Neuronal stem cell (in vitro differentiated cells): ENCODE measurements around the gene MTG2.

Source experiments
- DNase-seq: peaks from one replicate; pipeline ENCODE4 v3.0.0-alpha.2; 2013; ENCODE audit warnings: low spot score
- H2AFZ ChIP-seq: one replicate; pipeline ENCODE4 v1.6.1; 2013; ENCODE audit warnings: mild to moderate bottlenecking, low read length, inconsistent platforms
- H2AK5ac ChIP-seq: 2 replicates; pipeline ENCODE4 v1.6.1; 2013; ENCODE audit warnings: low read depth, mild to moderate bottlenecking, inconsistent platforms, low read length, moderate library complexity, mixed read lengths
- H2BK120ac ChIP-seq: 2 replicates; pipeline ENCODE4 v1.6.1; 2013; ENCODE audit warnings: low read depth, mild to moderate bottlenecking, inconsistent platforms, low read length, moderate library complexity, mixed read lengths
- H2BK12ac ChIP-seq: one replicate; pipeline ENCODE4 v1.6.1; 2013; ENCODE audit warnings: low read length, inconsistent platforms
- H2BK15ac ChIP-seq: 2 replicates; pipeline ENCODE4 v1.6.1; 2013; ENCODE audit warnings: mild to moderate bottlenecking, low read length, inconsistent platforms, mixed read lengths
- H2BK5ac ChIP-seq: one replicate; pipeline ENCODE4 v1.6.1; 2013; ENCODE audit warnings: inconsistent platforms, mild to moderate bottlenecking, low read length, moderate library complexity
- H3K14ac ChIP-seq: one replicate; pipeline ENCODE4 v1.6.1; 2013; ENCODE audit warnings: low read length, inconsistent platforms
- H3K18ac ChIP-seq: 2 replicates; pipeline ENCODE4 v1.6.1; 2013; ENCODE audit warnings: low read length, inconsistent platforms
- H3K23ac ChIP-seq: 2 replicates; pipeline ENCODE4 v1.6.1; 2013; ENCODE audit warnings: low read depth, mild to moderate bottlenecking, mixed read lengths, low read length, inconsistent platforms; ENCODE audit not compliant: poor library complexity
- H3K27ac ChIP-seq: replicated peaks from 3 replicates; pipeline ENCODE4 v1.5.1; 2013; ENCODE audit warnings: low read length, inconsistent platforms
- H3K27me3 ChIP-seq, 3 experiments: 2 replicates each; pipeline ENCODE4 v1.6.1; 2013; ENCODE audit warnings: low read length in 3 of 3, mild to moderate bottlenecking in 2 of 3, inconsistent platforms in 1 of 3, low read depth in 1 of 3, mixed read lengths in 1 of 3, moderate library complexity in 1 of 3; ENCODE audit not compliant: control insufficient read depth in 3 of 3, insufficient read depth in 3 of 3
- H3K36me3 ChIP-seq, 2 donors: replicated peaks in 1 of 2; 2 replicates each; pipeline ENCODE4 v1.6.1; 2013; ENCODE audit warnings: low read length in 2 of 2; ENCODE audit not compliant: control insufficient read depth in 2 of 2, insufficient read depth in 2 of 2
- H3K4ac ChIP-seq: 2 replicates; pipeline ENCODE4 v1.6.1; 2013; ENCODE audit warnings: inconsistent platforms, mild to moderate bottlenecking, low read length, moderate library complexity
- H3K4me1 ChIP-seq, 2 donors: 1 replicate in 1 of 2; 2 replicates in 1 of 2; pipeline ENCODE4 v1.6.1; 2013; ENCODE audit warnings: low read length in 2 of 2, low read depth in 1 of 2; ENCODE audit not compliant: control insufficient read depth in 2 of 2, insufficient read depth in 1 of 2
- H3K4me2 ChIP-seq: one replicate; pipeline ENCODE4 v1.6.1; 2013; ENCODE audit warnings: mild to moderate bottlenecking, low read length, inconsistent platforms; ENCODE audit not compliant: insufficient read depth, poor library complexity, severe bottlenecking
- H3K4me3 ChIP-seq, 2 donors: 2 replicates each; pipeline ENCODE4 v1.5.1; 2013; ENCODE audit warnings: low read length in 2 of 2, mild to moderate bottlenecking in 2 of 2, inconsistent platforms in 1 of 2, moderate library complexity in 1 of 2
- H3K79me1 ChIP-seq: one replicate; pipeline ENCODE4 v1.6.1; 2013; ENCODE audit warnings: low read depth, mild to moderate bottlenecking, inconsistent platforms, low read length, moderate library complexity
- H3K9ac ChIP-seq: one replicate; pipeline ENCODE4 v1.6.1; 2013; ENCODE audit warnings: mild to moderate bottlenecking, low read depth, low read length, inconsistent platforms; ENCODE audit not compliant: poor library complexity
- H3K9me3 ChIP-seq, 2 donors: replicated peaks in 1 of 2; 2 replicates each; pipeline versions ENCODE3 to v1.6.1; 2013; ENCODE audit warnings: low read length in 2 of 2, mild to moderate bottlenecking in 2 of 2, inconsistent platforms in 1 of 2, low read depth in 1 of 2, mixed read lengths in 1 of 2, moderate library complexity in 1 of 2; ENCODE audit not compliant: control insufficient read depth in 2 of 2, insufficient read depth in 1 of 2
- H4K8ac ChIP-seq: one replicate; pipeline ENCODE4 v1.6.1; 2013; ENCODE audit warnings: low read depth, mild to moderate bottlenecking, inconsistent platforms, low read length, moderate library complexity
- H4K91ac ChIP-seq: one replicate; pipeline ENCODE4 v1.6.1; 2013; ENCODE audit warnings: low read length, low read depth, mild to moderate bottlenecking, inconsistent platforms; ENCODE audit not compliant: poor library complexity
- WGBS, 2 donors: extraction: QIAGEN DNeasy Blood & Tissue Kit; methylation state at CpG; one replicate each; pipeline ENCODE4 v1.1.7; 2013; ENCODE audit warnings: missing lambda C conversion rate in 2 of 2, mixed read lengths in 1 of 2; ENCODE audit not compliant: insufficient read length in 2 of 2, insufficient replicate concordance in 1 of 2; ENCODE audit errors: extremely low coverage in 2 of 2; 5-methylcytosine and 5-hydroxymethylcytosine counted together

MTG2 gene

GRCh38 chr20:62151835-62152364, 30.9 kb upstream of the MTG2 start:
- no peak overlapping the region for H3K4me3 ChIP-seq
- WGBS, 2 donors = no CpG with 5 or more reads among the region's 23 CpGs
- H3K4me1 ChIP-seq = peaks cover 4 to 9% of the 10 kb centered on the region in 2 donors

GRCh38 chr20:62155428-62156253, 27.2 kb upstream of the MTG2 start:
- no peak overlapping the region for H2BK5ac ChIP-seq
- peaks cover 19 to 76% of the 10 kb centered on the region in 2 donors for H3K36me3 ChIP-seq
- no peak overlapping the region for H2AK5ac ChIP-seq
- H3K27ac ChIP-seq = no peak overlapping the region
- H3K4me1 ChIP-seq = peaks cover 4% of the 10 kb centered on the region in 2 donors
- no peak overlapping the region for H2BK12ac ChIP-seq
- no peak overlapping the region for H3K18ac ChIP-seq
- no peak for DNase-seq
- H2AFZ ChIP-seq = no peak overlapping the region
- no peak overlapping the region for H3K14ac ChIP-seq
- no peak overlapping the region for H3K9ac ChIP-seq
- peaks cover 2 to 5% of the 10 kb centered on the region in 2 donors for H3K9me3 ChIP-seq
- H3K4me3 ChIP-seq = no peak overlapping the region
- no peak overlapping the region for H4K91ac ChIP-seq
- no peak overlapping the region for H2BK120ac ChIP-seq
- no peak overlapping the region for H2BK15ac ChIP-seq
- WGBS, 2 donors = no CpG with 5 or more reads among the region's 29 CpGs
- no peaks in the 10 kb centered on the region for H3K27me3 ChIP-seq
- H4K8ac ChIP-seq = no peak overlapping the region
- no peak overlapping the region for H3K23ac ChIP-seq
- peaks cover 39% of the 10 kb centered on the region for H3K79me1 ChIP-seq
- no peak overlapping the region for H3K4me2 ChIP-seq
- no peak overlapping the region for H3K4ac ChIP-seq

More at GRCh38 chr20:62151835-62152364, 30.9 kb upstream of the MTG2 start:
- Histone ChIP-seq H3K4me2 (no peak overlapping the region), H2BK12ac (no peak overlapping the region), H3K27me3 (no peaks in the 10 kb centered on the region), H2BK5ac (no peak overlapping the region), H2AFZ (no peak overlapping the region), H2BK120ac (no peak overlapping the region), H3K36me3 (peaks cover 14 to 66% of the 10 kb centered on the region in 2 donors), H4K91ac (no peak overlapping the region), H3K14ac (no peak overlapping the region), H3K23ac (peak overlapping the region; percentile 26), H2AK5ac (no peak overlapping the region), H2BK15ac (no peak overlapping the region), H3K9me3 (peaks cover 4 to 11% of the 10 kb centered on the region in 2 donors), H3K9ac (peak overlapping the region; percentile 36), H4K8ac (no peak overlapping the region), H3K27ac (no peak overlapping the region), H3K79me1 (peaks cover 43% of the 10 kb centered on the region), H3K4ac (no peak overlapping the region), H3K18ac (no peak overlapping the region)
- DNase-seq = no peak

- Histone ChIP-seq H3K4me1 (peaks cover 4% of the 10 kb centered on the region in 2 donors), H3K27me3 (no peaks in the 10 kb centered on the region), H3K9ac (peak overlapping the region; percentile 73), H3K4me3 (no peak overlapping the region), H3K4ac (no peak overlapping the region), H3K79me1 (peaks cover 36% of the 10 kb centered on the region), H3K18ac (no peak overlapping the region), H2BK120ac (no peak overlapping the region), H3K9me3 (peaks cover 2 to 5% of the 10 kb centered on the region in 2 donors), H2BK15ac (no peak overlapping the region), H3K14ac (no peak overlapping the region), H2AK5ac (no peak overlapping the region), H4K8ac (no peak overlapping the region), H3K27ac (no peak overlapping the region), H2BK12ac (no peak overlapping the region), H2BK5ac (no peak overlapping the region), H2AFZ (no peak overlapping the region), H3K4me2 (no peak overlapping the region), H3K23ac (no peak overlapping the region), H3K36me3 (peaks cover 22 to 76% of the 10 kb centered on the region in 2 donors), H4K91ac (no peak overlapping the region)
- no CpG with 5 or more reads among the region's 3 CpGs for WGBS, 2 donors
- no peak for DNase-seq
Observed at GRCh38 chr20:62156254-62156556, 26.6 kb upstream of the MTG2 start.

- H3K23ac ChIP-seq = peak overlapping the region; percentile 35
- no peak overlapping the region for H3K27ac ChIP-seq
- peak overlapping the region; percentile 0 for H3K14ac ChIP-seq
- peak overlapping the region; percentile 6 for H2AK5ac ChIP-seq
- H4K91ac ChIP-seq = no peak overlapping the region
- peaks cover 4% of the 10 kb centered on the region in 2 donors for H3K4me1 ChIP-seq
- no peak overlapping the region for H3K4me2 ChIP-seq
- no peaks in the 10 kb centered on the region for H3K27me3 ChIP-seq
- H2BK12ac ChIP-seq = peak overlapping the region; percentile 60
- peaks cover 2 to 5% of the 10 kb centered on the region in 2 donors for H3K9me3 ChIP-seq
- H2BK5ac ChIP-seq = no peak overlapping the region
- peaks cover 36% of the 10 kb centered on the region for H3K79me1 ChIP-seq
- H2AFZ ChIP-seq = no peak overlapping the region
- no peak overlapping the region for H2BK120ac ChIP-seq
- H3K4ac ChIP-seq = no peak overlapping the region
- H2BK15ac ChIP-seq = no peak overlapping the region
- no peak for DNase-seq
- H3K36me3 ChIP-seq = peaks cover 27 to 80% of the 10 kb centered on the region in 2 donors
- H3K4me3 ChIP-seq = no peak overlapping the region
- peak overlapping the region; percentile 73 for H3K9ac ChIP-seq
- no peak overlapping the region for H4K8ac ChIP-seq
- H3K18ac ChIP-seq = peak overlapping the region; percentile 83
- no CpG with 5 or more reads among the region's 24 CpGs for WGBS, 2 donors
Observed at GRCh38 chr20:62156592-62157386, 26.0 kb upstream of the MTG2 start.
